OCI-LY7 (cell line): ENCODE data around the gene LDLRAD4. TPM values are rescaled to one million over a fixed set of nuclear protein-coding genes. Genes with fewer than 3 reads are reported as not detected.

Experiments used
- BruUV-seq: library from RNA; stranded (reverse); fragments of 400-500 nt; replicated peaks from 2 replicates; lab custom pipeline; 2021; lab: Mats Ljungman, UMichigan
- CTCF ChIA-PET: fragments of 300-600 bp; sonication (Branson Sonifier 250); formaldehyde crosslinking; loops from one replicate; lab custom pipeline; 2022; ENCODE audit warnings: antibody characterized with exemption; ENCODE audit not compliant: unreplicated experiment; lab: Charles Lee
- POLR2A ChIA-PET: fragments of 300-600 bp; sonication (Branson Sonifier 250); formaldehyde crosslinking; loops from one replicate; lab custom pipeline; 2022; ENCODE audit warnings: antibody characterized with exemption; lab: Charles Lee
- DNase-seq: peaks from one replicate; pipeline ENCODE4 v3.0.0-alpha.2; 2015; ENCODE audit warnings: low spot score
- H2AFZ ChIP-seq: fragments of 200-600 bp; sonication (generic), shearing (Covaris generic); 2 replicates; pipeline ENCODE4 v1.6.1; 2014; ENCODE audit warnings: mild to moderate bottlenecking, antibody characterized with exemption, low read length, moderate library complexity
- H3K27ac ChIP-seq: fragments of 200-600 bp; sonication (generic); 2 replicates; pipeline ENCODE4 v1.5.1; 2014; ENCODE audit warnings: mixed run types, low read depth, mild to moderate bottlenecking, moderate library complexity, low read length, inconsistent platforms; ENCODE audit not compliant: poor library complexity, severe bottlenecking
- H3K36me3 ChIP-seq: fragments of 200-600 bp; sonication (generic); 2 replicates; pipeline ENCODE4 v1.6.1; 2014; ENCODE audit warnings: mild to moderate bottlenecking, antibody characterized with exemption, low read length, moderate library complexity, mixed read lengths; ENCODE audit not compliant: insufficient read depth
- H3K4me1 ChIP-seq: fragments of 200-600 bp; sonication (generic); 2 replicates; pipeline ENCODE4 v1.5.1; 2014; ENCODE audit warnings: mild to moderate bottlenecking, low read length; ENCODE audit not compliant: insufficient read depth, poor library complexity, severe bottlenecking
- H3K4me2 ChIP-seq: fragments of 200-600 bp; sonication (generic); 2 replicates; pipeline ENCODE4 v1.6.1; 2014; ENCODE audit warnings: mild to moderate bottlenecking, low read length
- H3K4me3 ChIP-seq: fragments of 200-600 bp; sonication (generic); 2 replicates; pipeline ENCODE4 v1.5.1; 2014; ENCODE audit warnings: mild to moderate bottlenecking, low read depth, low read length; ENCODE audit not compliant: poor library complexity, severe bottlenecking
- H3K79me2 ChIP-seq: fragments of 200-600 bp; sonication (generic); 2 replicates; pipeline ENCODE4 v1.6.1; 2016; ENCODE audit warnings: low read depth, mild to moderate bottlenecking, low read length, moderate library complexity, mixed read lengths; ENCODE audit not compliant: insufficient read depth
- H3K9me2 ChIP-seq: fragments of 200-600 bp; sonication (generic); 2 replicates; pipeline ENCODE4 v1.6.1; 2016; ENCODE audit warnings: mild to moderate bottlenecking, low read length, mixed read lengths; ENCODE audit not compliant: insufficient read depth
- H3K9me3 ChIP-seq: fragments of 200-600 bp; sonication (generic); 2 replicates; pipeline ENCODE4 v1.6.1; 2014; ENCODE audit warnings: mild to moderate bottlenecking, mixed run types, low read length, mixed read lengths
- H4K20me1 ChIP-seq: fragments of 200-600 bp; sonication (generic); 2 replicates; pipeline ENCODE4 v1.6.1; 2014; ENCODE audit warnings: mild to moderate bottlenecking, antibody characterized with exemption, low read length, moderate library complexity, mixed read lengths; ENCODE audit not compliant: insufficient read depth
- EZH2phosphoT487 ChIP-seq: fragments of 200-600 bp; sonication (generic); IDR thresholded peaks from 2 replicates; pipeline ENCODE4 v1.6.1; 2018; ENCODE audit warnings: low read depth, borderline replicate concordance, mild to moderate bottlenecking, mixed run types, antibody characterized with exemption, low read length, moderate library complexity, mixed read lengths
- intact Hi-C: fragments of 100-400 bp; cut with micrococcal nuclease; formaldehyde crosslinking; loops from one replicate; pipeline ENCODE4 v1.10.0; 2022; ENCODE audit not compliant: unreplicated experiment
- total RNA-seq, 2 experiments: library from RNA; depleted of rRNA in 1 of 2; stranded (reverse); fragments of >200 nt in 1 of 2; shearing (Covaris generic) in 1 of 2; gene quantifications; 2 replicates each; pipeline ENCODE4 v1.2.3, GENCODE V29; 2014 to 2022
- TF ChIP-seq, protein P1 (sequence below): fragments of 200-600 bp; sonication (generic); conservative IDR thresholded peaks from 2 replicates; pipeline ENCODE4 v1.5.1; 2014; ENCODE audit warnings: mild to moderate bottlenecking, antibody characterized with exemption, low read length, moderate library complexity, mixed read lengths

The LDLRAD4 gene
- total RNA-seq, 2 experiments from 2014 or later: 26.2 to 43.8 TPM

DNA sequence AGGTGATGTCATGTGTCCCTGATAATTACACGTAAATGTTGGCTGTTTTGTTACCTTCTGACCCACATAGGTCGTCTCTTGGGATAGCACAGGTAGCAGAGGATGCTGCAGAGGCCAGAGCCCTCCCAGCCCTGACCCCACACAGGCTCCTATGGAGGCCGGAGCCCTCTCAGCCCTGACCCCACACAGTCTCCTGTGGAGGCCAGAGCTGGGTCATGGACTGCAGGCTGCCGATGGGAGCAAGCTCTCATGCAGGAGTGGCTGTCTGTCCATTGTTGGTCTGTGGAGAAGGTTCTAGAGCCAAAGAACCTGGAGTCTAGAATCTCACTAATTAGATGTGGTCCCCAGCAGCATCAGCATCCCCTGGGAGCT lies 155.5 kb downstream of the LDLRAD4 start:
- no peak overlapping the region for H3K27ac ChIP-seq
- no peak for TF ChIP-seq EZH2phosphoT487
- TF ChIP-seq, protein P1, sequence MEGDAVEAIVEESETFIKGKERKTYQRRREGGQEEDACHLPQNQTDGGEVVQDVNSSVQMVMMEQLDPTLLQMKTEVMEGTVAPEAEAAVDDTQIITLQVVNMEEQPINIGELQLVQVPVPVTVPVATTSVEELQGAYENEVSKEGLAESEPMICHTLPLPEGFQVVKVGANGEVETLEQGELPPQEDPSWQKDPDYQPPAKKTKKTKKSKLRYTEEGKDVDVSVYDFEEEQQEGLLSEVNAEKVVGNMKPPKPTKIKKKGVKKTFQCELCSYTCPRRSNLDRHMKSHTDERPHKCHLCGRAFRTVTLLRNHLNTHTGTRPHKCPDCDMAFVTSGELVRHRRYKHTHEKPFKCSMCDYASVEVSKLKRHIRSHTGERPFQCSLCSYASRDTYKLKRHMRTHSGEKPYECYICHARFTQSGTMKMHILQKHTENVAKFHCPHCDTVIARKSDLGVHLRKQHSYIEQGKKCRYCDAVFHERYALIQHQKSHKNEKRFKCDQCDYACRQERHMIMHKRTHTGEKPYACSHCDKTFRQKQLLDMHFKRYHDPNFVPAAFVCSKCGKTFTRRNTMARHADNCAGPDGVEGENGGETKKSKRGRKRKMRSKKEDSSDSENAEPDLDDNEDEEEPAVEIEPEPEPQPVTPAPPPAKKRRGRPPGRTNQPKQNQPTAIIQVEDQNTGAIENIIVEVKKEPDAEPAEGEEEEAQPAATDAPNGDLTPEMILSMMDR: no peak
- H3K4me2 ChIP-seq: no peak overlapping the region
- no peaks in the 10 kb centered on the region for H4K20me1 ChIP-seq
- no peaks in the 10 kb centered on the region for H3K9me3 ChIP-seq
- no peaks in the 10 kb centered on the region for H3K79me2 ChIP-seq
- BruUV-seq: no TSS peak
- no peak for DNase-seq
- no peak overlapping the region for H3K4me3 ChIP-seq
- intact Hi-C loops: no loop called here
- H3K36me3 ChIP-seq: no peaks in the 10 kb centered on the region
- POLR2A ChIA-PET: no interaction called here
- no peak overlapping the region for H2AFZ ChIP-seq
- H3K9me2 ChIP-seq: no peaks in the 10 kb centered on the region
- CTCF ChIA-PET: no interaction called here
- no peaks in the 10 kb centered on the region for H3K4me1 ChIP-seq

DNA sequence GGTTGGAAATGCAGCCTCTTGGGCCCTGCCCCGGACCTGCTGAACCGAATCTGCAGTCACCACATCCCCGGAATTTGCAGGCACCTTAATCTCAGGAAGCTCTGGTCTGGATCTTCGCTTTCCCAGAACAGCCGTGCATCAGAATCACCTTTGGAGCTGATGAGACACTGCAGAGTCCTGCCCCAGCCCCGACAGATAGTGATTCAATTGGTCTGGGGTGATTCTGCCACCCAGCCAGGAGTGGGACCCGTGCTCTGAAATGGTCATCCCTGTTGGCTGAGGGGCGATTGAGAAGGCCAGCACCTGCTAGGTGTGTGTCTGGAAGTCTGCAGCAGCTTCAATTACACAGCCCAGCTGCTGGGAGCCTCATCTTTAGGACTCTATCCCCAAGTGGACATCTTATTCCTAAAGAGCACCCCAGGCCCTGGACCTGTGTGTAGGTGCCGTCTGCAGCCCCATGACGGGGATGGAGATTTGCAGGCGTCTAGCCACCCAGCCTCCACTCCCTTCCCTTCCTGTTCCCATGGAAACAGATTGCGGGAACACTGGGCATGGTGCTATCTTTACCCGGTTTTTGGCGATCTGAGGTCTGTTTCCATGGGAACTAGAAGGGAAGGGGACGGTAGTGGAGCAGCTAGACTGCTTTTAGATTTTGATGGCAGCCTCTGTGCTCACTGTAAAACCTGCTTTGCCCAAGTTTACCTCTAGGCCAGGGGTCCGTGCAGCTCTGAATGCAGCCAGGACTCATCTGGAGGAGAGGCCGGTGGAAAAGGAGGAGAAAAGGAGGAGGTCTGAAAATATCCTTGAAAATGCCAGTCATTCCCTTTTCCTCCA lies 156.1 kb downstream of the LDLRAD4 start:
- no peaks in the 10 kb centered on the region for H3K4me1 ChIP-seq
- no peaks in the 10 kb centered on the region for H3K79me2 ChIP-seq
- no peak overlapping the region for H3K4me2 ChIP-seq
- H3K27ac ChIP-seq: no peak overlapping the region
- intact Hi-C loops: no loop called here
- H4K20me1 ChIP-seq: no peaks in the 10 kb centered on the region
- H3K36me3 ChIP-seq: no peaks in the 10 kb centered on the region
- ChIA-PET POLR2A (no interaction called here), CTCF (no interaction called here)
- no peaks in the 10 kb centered on the region for H3K9me3 ChIP-seq
- no peak for DNase-seq
- no peak overlapping the region for H2AFZ ChIP-seq
- TF ChIP-seq EZH2phosphoT487: no peak
- TF ChIP-seq, protein P1: no peak
- no peaks in the 10 kb centered on the region for H3K9me2 ChIP-seq
- BruUV-seq: no TSS peak
- no peak overlapping the region for H3K4me3 ChIP-seq
